ENCODE measurements around the gene FGD4. TPM values are rescaled to one million over a fixed set of nuclear protein-coding genes. Genes with fewer than 3 reads are reported as not detected.
"Not testable (repeated sequence)": the region's sequence is repeated elsewhere in the genome, so short reads cannot be mapped to it uniquely, and the experiment has no call there.

Gene FGD4
- total and polyA plus RNA-seq, 3 donors from 2014 or later, result 51.0 to 90.2 (median 74.9) TPM

DNA sequence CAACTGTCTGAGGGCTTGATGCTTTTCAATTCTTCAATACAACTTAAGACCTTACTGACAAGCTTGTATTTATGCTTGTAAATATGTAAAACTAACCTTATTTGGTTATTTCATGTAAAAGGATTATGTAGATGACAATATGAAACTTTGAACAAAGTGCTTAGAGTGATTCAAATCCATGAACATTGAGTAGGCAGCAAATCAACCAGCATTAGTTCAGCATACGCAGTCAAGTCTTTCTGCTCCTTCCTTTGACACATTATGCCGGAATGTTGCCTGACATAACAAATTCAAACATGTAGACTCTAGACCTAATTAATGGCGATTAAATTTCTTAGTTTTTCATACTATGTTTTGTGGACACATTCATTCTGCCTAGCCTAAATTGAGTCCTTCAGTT, 105.2 kb downstream of the FGD4 start:
- Histone ChIP-seq H3K27ac (no peak overlapping the region), H3K4me3 (no peak overlapping the region), H3K9me3 (no peaks in the 10 kb centered on the region), H3K4me1 (peaks cover 19% of the 10 kb centered on the region), H3K36me3 (ENCODE audit: low read depth, missing control alignments) (no peaks in the 10 kb centered on the region), H3K27me3 (no peaks in the 10 kb centered on the region)
- no peak for DNase-seq
- TF ChIP-seq, protein P1, sequence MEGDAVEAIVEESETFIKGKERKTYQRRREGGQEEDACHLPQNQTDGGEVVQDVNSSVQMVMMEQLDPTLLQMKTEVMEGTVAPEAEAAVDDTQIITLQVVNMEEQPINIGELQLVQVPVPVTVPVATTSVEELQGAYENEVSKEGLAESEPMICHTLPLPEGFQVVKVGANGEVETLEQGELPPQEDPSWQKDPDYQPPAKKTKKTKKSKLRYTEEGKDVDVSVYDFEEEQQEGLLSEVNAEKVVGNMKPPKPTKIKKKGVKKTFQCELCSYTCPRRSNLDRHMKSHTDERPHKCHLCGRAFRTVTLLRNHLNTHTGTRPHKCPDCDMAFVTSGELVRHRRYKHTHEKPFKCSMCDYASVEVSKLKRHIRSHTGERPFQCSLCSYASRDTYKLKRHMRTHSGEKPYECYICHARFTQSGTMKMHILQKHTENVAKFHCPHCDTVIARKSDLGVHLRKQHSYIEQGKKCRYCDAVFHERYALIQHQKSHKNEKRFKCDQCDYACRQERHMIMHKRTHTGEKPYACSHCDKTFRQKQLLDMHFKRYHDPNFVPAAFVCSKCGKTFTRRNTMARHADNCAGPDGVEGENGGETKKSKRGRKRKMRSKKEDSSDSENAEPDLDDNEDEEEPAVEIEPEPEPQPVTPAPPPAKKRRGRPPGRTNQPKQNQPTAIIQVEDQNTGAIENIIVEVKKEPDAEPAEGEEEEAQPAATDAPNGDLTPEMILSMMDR (IDR thresholded peaks at IDR 0.05), result no peak
- no peak for TF ChIP-seq POLR2A (IDR thresholded peaks at IDR 0.05)
- WGBS, 2 donors, result 89 to 94% methylated on average over 3 of the region's 3 CpGs
- intact Hi-C loops (cut with DNase I; ENCODE audit: low total_unique reads), result no loop called here

DNA sequence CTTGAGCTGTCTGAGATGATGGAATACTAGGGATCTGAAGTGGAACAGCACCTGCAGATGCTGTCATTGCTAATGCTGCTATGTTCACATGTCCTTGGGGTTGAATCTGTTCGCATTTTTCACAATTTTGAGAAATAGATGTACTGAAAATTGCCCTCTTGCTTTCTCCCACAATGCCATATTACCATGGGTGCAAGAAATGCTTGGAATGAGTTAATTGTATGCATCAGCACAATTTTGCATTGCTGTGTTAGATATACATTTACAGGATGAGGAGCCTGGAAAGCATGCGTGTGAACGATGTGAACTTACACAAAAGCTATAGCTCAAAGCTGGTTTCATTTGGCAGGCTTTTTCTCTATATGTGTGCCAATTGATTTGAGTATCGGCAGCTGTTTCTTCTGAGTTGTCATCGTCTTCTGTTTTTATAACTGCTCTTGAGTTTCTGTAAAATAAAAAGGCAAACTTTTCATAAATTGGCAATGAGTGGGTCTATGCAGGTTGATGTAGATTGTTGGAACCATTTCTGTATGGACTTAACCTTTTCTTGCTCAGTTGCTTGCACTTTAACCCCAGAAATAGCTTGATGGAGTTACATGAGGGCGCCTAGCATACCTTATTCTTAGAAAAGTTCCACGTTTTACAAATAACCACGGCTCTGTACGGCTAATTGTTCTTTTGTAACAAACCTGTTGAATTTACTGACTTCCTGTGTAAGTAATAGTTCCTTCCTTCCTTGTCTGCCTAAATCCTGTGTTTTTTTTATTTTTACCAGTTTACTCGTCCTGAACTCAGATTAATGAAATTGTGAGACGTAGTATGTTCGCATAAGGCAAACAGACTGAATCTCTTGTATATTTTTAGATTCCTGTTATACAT, 105.9 kb downstream of the FGD4 start:
- Histone ChIP-seq H3K36me3 (ENCODE audit: low read depth, missing control alignments) (no peaks in the 10 kb centered on the region), H3K27ac (no peak overlapping the region), H3K27me3 (no peaks in the 10 kb centered on the region), H3K9me3 (no peaks in the 10 kb centered on the region), H3K4me1 (peaks cover 19% of the 10 kb centered on the region), H3K4me3 (no peak overlapping the region)
- no peak for TF ChIP-seq POLR2A (IDR thresholded peaks at IDR 0.05)
- TF ChIP-seq, protein P1 (IDR thresholded peaks at IDR 0.05), result no peak
- whole genome bisulfite sequencing, 2 donors, result 54 to 62% methylated on average over 12 of the region's 12 CpGs
- intact Hi-C loops (cut with DNase I; ENCODE audit: low total_unique reads), result no loop called here
- DNase-seq, result no peak

DNA sequence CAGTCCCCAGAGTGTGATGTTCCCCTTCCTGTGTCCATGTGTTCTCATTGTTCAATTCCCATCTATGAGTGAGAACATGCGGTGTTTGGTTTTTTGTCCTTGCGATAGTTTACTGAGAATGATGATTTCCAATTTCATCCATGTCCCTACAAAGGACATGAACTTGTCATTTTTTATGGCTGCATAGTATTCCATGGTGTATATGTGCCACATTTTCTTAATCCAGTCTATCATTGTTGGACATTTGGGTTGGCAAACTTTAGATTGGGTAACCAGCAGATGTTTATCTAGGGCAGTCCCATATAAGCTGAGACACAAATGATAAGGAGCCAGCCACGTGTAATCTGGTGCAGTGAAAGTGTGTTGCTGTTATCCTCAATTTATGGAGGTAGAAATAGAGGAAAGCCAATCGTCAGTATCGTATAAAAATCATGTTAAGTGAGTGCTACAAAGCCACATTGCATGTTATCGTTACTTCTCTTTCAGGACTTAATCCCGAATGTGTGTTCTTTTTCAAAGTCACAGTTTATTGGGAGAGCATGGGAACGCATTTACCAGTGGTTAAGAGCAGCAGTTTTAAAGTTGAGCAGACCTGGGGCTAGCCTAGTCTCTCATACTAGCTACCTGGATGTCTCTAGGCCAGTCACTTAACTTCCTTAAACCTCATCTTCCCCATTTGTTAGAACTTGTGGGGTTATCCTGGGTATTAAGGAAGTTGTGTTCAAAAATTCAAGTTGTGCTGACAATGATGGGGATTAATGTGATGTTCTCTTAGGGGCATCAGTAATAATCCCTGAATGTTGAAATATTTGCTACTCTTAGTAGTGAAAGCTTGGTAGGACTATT, 108.0 kb downstream of the FGD4 start:
- intact Hi-C loops (cut with DNase I; ENCODE audit: low total_unique reads), result not testable (repeated sequence)

DNA sequence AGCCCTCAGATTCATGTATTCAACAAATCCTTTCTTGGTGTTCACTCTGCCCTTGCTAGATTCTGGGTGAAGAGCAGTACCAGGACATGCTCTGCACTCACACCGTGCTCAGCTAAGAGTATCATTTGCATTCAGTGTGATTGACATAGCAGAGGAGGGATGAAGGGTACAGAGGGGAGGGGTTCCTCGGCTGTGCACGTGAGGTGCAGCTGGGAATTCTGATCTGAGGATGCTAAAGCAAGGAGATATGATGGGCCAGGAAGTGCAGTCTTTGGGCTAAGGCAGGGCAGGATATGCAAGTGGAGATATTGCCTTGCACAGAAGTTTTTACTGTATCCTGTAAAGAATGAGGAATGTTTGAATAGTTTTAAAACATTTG, 108.6 kb downstream of the FGD4 start:
- peaks cover 19% of the 10 kb centered on the region for H3K4me1 ChIP-seq
- no peak for DNase-seq
- H3K27ac ChIP-seq, result no peak overlapping the region
- H3K27me3 ChIP-seq, result no peaks in the 10 kb centered on the region
- no peak overlapping the region for H3K4me3 ChIP-seq
- H3K36me3 ChIP-seq (ENCODE audit: low read depth, missing control alignments), result no peaks in the 10 kb centered on the region
- 31 to 54% methylated on average over 3 of the region's 3 CpGs for WGBS, 2 donors
- intact Hi-C loops (cut with DNase I; ENCODE audit: low total_unique reads), result no loop called here
- TF ChIP-seq, protein P1 (IDR thresholded peaks at IDR 0.05), result no peak
- no peak for TF ChIP-seq POLR2A (IDR thresholded peaks at IDR 0.05)
- no peaks in the 10 kb centered on the region for H3K9me3 ChIP-seq

More for the DNA sequence above, 108.0 kb downstream of the FGD4 start:
- not testable (repeated sequence) for H3K9me3 ChIP-seq; H3K4me3 ChIP-seq; DNase-seq; H3K36me3 ChIP-seq (ENCODE audit: low read depth, missing control alignments); H3K27ac ChIP-seq; H3K27me3 ChIP-seq
- H3K4me1 ChIP-seq, result peaks cover 19% of the 10 kb centered on the region
- 85% methylated on average over 6 of the region's 8 CpGs for WGBS, 2 donors

DNA sequence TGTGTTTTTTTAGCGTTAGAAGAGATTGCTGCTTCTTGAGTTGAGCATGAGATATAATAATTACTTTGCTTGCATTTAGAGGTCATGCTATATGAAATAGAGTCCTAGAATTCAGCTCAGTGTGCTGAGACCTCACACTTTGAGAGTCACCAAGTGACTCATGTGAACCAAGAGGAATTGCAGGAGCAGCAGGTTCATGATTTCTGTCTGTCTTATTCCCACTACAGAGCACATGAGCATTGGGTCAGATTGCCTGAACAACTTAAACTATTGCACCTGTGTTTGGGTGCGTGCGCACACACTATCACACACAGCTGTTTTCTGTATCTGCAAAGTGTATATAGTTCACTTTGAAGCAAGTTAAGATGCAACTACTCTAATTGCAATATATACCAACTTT, 109.3 kb downstream of the FGD4 start:
- intact Hi-C loops (cut with DNase I; ENCODE audit: low total_unique reads), result no loop called here
- TF ChIP-seq, protein P1 (IDR thresholded peaks at IDR 0.05), result no peak
- no peak for TF ChIP-seq POLR2A (IDR thresholded peaks at IDR 0.05)
- Histone ChIP-seq H3K27ac (no peak overlapping the region), H3K27me3 (no peaks in the 10 kb centered on the region), H3K4me1 (peaks cover 17% of the 10 kb centered on the region), H3K4me3 (no peak overlapping the region), H3K9me3 (no peaks in the 10 kb centered on the region), H3K36me3 (ENCODE audit: low read depth, missing control alignments) (no peaks in the 10 kb centered on the region)
- no peak for DNase-seq
- 82 to 84% methylated on average over 3 of the region's 3 CpGs for WGBS, 2 donors

All from testis (tissue), 3 donors.